HUDEP-2 (cell line): Measurements from ENCODE around the gene CEP112.

ENCODE experiments used
- DNase-seq, 76 experiments: peaks; one replicate each; lab custom pipeline; 2025; ENCODE audit not compliant: unreplicated experiment in 76 of 76; lab: John Stamatoyannopoulos, UW

Gene CEP112

DNA sequence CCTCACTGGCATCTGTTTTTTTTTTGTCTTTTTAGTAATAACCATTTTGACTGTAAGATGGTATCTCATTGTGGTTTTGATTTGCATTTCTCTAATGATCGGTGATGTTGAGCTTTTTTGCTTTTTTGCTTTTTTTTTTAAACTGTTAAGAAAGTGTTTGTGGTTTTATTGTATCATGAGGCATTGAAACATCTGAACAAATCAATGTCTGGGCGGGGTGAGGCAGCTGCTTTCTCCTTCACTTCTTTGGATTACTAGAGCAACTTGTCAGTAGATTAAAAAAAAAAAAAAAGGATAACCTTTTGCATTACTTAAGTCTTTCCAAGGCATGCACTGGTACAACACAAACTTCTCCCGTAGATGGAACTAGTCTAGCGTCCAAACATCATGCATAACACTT is 191.7 kb downstream of the CEP112 start:
- no peak for DNase-seq

DNA sequence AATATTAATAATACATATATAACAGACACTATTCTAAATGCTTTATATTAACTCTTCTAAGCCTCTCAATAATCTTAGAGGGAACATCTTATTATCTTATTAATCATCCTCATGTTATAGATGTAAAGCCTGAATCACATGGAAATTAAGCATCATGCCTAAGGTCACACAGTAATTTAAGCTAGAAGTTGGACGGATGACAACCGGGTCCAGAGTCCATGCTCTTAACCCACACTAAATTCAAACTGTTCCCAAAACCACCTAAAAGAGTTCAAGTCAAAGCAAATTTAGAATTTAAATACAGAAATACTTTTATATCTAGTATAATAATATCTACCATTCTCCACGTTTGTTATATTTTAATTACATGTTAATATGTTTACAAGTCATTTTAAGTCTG is 193.3 kb downstream of the CEP112 start:
- no peak for DNase-seq

DNA sequence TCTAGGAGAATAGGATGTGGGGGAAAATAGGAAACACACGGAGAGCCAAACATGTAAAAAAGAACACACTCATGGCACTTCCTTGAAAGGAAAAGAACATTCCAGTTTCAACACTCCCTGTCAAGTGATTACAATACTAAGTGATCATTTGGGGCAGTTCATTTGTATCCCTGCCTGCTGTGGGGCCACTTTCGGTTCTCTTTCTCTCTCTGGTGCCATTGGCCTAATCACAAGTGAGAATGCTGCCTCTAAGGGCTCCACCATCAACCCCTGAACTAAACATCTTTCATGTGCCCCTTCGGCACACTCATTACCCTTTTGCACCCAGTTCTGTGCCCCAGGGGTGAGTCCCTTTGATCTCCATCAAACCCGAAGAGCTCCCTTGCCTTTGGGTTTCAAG is 197.3 kb downstream of the CEP112 start:
- no peak for DNase-seq

DNA sequence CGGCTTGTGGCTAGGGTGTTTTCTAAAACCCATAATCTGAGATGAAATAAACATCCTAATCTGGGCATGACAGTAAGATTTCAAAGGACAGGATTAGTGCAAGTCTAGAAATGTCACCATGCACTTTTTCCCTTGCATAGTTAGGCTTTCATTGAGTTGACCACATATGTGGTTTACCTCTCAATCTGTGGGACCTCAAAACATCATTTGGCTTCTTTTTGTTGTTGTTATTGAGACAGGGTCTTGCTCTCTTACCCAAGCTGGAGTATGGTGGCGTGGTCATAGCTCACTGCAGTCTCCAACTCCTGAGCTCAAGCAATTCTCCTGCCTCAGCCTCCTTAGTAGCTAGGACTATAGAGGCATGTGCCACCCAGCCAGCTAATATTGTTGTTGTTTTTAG is 197.8 kb downstream of the CEP112 start:
- DNase-seq: no peak

DNA sequence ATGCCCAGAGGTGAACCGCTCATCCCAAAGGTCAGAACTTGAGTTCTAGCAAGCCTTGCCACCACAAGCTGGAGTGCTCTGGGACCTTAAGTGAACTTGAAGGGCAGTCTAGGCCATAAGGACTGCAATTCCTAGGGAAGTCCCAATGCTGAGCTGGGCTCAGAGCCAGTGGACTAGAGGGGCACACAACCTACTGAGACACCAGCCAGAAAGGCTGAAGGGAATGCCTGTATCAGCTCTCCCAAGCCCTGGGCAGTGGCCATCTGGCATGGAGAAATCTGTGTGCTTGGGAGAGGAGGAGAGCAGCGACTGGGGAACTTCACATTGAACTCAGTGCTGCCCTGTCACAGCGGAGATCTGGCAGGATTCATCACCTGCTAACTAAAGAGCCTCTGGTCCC is 201.3 kb downstream of the CEP112 start:
- DNase-seq: no peak

DNA sequence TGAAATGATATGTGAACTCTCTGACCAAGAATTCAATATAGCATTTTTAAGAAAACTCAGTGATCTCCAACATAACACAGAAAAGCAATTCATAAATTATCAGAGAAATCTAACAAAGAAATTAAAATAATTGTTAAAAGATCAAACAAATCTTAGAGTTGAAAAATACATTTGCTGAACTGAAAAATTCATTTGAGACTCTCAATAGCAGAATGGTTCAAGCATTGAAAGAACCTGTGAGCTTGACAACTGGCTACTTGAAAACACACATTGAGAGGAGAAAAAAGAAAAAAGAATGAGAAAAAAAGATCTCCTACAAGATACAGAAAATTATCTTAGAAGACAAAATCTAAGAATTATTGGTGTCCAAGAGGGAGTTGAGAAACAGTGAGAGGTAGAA is 203.5 kb downstream of the CEP112 start:
- DNase-seq: no peak

DNA sequence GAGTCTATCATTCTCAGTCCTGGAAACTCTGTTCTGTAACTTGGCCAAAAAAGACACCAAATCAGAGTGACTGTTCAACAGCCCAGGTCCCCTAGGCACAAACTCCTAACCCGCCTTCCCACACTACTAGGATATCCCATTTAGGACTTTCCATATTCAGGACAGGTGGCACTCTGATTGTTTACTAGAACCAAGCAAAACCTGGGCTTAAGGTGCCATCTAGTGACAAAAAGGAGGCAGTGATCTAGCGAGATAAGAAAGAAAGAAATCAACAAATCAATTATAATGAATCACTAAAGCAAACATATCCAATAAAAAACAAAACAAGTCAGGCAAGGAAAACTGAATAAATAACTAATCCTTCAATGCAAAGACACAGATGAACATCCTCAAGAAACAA is 203.9 kb downstream of the CEP112 start:
- peak in 12 of 76 experiments; percentile 0 to 26 (median 3) for DNase-seq

DNA sequence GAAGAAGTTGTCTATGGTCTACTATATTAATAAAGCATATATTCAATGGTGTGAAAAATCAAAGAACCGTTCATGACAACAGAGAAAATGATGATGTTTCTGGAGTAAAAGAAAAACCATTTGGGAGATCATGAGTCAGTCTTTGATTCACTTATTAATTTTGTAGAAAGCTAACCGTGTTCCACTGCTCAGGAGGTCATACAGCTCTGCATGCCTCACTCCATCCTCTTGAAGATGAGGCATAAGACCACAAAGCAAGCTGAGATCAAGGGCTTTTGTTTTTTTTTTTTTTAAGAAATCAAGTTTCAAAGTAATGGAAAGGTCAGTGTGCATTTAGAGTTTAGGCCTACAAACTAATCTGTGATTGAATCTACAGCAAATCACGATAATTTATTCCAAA is 206.4 kb downstream of the CEP112 start:
- no peak for DNase-seq

DNA sequence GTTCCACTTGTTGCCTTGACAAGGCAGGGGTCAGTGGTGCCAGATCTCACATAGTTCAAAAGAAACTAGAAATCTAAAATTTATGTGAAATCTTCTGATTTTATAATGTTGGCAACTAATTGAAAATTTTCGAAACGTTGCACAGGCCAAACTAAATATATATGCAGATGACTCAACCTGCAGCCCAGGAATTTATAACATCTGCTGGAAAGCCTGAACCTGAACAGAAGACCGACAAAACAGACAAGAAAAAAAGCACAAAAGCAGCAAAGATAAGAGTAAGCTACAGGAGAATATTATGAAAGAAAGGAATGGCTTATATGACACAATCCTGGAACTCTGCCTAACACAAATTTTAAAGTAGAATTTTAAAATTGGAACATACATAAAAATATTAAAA is 207.6 kb downstream of the CEP112 start:
- no peak for DNase-seq

DNA sequence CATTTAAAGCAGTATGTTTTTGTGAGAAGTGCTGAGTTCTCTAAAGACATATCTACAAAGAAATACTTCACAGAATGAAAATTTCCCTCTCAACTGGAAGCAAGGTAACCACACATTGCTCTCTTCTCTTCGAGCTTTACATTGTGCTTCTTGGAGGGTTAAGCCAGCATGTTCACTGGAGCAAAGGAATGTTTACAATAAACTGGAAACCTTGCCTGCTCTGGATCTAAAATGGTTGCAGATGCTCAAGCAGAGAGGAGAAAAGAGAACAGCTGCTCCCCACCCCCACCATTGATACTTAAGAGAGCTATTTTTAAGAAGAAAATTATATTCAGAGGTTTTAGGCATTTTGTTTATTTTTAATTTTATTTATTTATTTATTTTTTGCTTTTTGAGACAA is 213.1 kb downstream of the CEP112 start:
- DNase-seq: no peak

DNA sequence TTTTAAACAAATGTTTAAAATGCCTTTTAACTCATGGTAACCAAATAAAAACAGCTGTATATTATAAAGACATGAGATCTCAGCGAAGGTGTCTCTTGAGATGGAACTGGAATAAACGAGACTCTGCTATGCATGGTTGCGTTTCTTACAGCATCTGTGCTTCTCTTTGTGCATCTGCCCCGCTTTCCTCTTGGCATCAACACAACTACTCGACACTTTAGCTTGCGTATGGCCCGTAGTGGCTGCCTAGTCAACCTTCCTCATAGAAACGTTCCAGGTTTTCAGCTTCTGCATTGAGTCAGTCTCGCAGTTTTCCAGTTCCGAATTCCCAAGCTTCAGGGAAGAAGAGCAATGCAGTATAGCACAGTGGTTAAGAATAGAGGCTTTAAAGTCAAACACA is 214.9 kb downstream of the CEP112 start:
- no peak for DNase-seq

DNA sequence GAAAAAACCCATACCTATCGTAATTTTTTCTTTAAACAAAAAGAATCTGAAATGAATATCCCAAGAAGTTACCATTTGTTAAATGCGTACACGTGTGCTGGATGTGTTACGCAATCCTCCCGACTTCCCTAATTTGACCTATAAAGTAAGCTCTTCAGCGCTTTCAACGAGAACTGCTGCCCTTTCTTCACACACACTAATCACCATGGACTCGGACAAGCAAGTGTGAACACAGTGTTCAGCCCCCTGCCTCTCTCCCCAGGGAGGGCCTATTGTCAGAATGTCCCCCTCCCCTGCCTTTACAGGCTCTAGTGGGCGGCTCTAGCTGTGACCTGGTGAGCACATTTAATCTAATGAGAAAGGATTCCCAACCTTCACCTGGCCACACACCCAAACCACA is 216.1 kb downstream of the CEP112 start:
- no peak for DNase-seq

DNA sequence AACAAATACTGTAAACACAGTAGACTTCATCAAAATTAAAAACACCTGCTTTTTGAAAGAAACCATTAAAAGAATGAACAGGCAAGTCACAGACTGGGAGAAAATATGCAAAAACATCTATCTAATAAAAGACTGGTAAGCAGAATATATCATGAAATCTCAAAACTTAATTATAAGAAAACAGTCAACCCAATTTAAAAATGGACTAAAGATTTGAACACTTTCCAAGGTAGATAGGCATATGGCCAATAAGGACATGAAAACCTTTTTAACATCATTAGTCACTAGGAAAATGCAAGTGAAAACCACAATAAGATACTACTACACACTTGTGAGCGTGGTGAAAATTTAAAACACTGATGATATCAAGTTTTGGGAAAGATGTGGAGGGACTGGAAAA is 218.7 kb downstream of the CEP112 start:
- no peak for DNase-seq

DNA sequence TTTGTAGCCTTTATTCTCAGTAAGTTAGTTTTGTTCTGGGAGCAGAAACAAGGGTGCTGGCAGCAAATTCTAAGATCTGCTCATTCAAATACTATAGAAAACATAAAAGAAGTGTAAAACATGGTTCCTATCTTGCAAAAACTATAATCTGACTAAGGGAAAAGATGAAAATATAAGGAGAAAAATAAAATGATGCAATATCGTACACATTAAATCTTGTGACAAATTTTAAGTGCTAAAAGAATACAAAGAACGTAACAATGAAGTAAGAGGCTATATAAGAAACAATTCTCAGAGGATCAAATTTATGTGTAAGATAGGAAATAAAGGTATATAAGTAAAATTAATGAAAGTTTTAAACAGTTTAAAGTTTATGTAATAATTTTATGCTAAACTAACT is 224.6 kb downstream of the CEP112 start:
- no peak for DNase-seq

DNA sequence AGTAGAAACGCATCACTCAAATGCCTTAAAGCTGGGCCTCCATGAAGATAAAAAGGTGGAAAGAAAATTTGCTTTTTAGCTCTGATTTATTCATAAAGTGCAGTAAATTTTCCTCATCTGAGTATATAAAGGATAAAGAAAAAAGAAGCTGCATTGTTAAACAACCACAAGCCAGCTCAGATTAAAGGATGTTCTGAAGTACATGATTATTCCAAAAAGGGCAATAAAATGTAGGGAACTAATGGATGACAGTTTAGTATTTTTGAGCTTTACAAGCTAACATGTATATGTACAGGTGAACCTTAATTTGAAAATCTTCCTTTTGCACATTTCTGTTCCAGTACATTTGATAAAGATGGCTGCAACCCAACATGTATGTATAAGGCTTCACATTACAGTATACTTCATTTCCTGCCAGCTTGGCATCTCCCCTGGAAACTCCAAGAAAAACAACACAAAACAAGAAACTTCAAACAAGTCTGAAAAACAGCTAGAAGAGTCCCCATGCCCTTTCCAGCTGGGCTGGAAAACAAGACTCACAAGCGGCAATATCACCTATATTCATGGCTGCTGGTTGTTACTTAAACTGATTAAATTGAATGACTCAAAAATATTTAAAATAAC is 225.7 kb downstream of the CEP112 start:
- DNase-seq: no peak

DNA sequence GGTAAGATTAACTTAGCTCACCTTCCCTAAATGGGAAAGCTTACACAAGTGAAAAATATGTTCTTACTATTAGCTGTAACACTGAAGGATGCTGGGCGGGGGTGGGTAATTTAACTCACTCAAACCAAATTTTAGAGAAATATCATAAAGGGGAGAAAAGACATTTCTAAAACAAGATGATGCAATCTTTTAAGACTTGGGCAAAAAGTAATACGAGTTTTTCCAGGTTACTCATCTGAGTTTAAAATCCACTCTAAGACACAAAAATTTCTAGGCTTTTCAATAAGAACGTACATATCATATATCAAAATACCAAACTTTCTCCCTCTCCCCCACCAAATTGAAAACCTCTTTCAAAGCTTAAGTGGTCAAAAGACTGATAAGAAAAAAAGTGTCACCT is 228.8 kb downstream of the CEP112 start:
- no peak for DNase-seq

DNA sequence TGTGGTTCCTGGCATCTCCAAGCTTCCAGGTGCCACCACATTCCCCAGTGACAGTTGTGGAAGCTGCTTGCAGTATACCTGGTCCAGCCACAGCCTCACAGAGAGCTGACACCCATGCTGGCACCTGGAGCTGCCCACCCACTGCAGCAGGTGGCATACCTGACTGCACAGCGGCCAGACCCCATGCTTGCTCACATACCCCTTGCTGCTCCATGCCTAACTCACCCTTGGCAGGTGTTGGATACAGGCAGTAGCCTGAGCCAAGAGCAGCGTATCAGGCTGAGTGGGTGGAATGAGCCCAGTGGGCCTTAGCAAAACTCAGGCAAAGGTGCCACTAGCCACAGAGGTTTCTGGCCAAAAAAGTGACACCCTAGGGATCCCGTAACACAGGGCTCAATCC is 232.3 kb downstream of the CEP112 start:
- DNase-seq: no peak

DNA sequence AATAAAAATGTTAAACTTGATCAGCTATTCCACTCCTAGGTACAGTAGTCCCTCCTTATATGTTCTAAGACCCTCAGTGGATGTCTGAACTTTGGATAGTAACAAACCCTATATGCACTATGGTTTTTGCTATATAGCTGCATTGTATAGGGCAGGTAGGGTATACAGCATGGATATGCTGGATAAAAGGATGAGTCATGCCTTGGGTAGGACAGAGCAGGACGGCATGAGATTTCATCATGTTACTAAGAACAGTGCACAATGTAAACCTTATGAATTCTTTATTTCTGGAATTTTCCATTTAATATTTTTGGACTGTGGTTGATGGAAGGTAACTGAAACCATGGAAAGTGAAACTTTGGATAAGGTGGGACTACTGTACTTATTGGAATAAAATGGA is 235.1 kb downstream of the CEP112 start:
- DNase-seq: no peak

DNA sequence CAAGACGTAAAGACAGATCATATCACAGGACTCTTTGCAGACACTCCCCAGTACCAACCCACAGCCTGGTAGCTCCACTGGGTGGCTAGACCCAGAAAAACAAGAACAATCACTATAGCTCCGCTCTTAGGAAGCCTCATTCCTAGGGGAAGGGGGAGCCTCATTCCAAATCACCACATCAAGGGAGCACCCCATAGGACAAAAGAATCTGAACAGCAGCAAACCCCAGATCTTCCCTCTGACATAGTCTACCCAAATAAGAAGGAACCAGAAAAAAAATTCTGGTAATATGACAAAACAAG is 237.8 kb downstream of the CEP112 start:
- no peak for DNase-seq

DNA sequence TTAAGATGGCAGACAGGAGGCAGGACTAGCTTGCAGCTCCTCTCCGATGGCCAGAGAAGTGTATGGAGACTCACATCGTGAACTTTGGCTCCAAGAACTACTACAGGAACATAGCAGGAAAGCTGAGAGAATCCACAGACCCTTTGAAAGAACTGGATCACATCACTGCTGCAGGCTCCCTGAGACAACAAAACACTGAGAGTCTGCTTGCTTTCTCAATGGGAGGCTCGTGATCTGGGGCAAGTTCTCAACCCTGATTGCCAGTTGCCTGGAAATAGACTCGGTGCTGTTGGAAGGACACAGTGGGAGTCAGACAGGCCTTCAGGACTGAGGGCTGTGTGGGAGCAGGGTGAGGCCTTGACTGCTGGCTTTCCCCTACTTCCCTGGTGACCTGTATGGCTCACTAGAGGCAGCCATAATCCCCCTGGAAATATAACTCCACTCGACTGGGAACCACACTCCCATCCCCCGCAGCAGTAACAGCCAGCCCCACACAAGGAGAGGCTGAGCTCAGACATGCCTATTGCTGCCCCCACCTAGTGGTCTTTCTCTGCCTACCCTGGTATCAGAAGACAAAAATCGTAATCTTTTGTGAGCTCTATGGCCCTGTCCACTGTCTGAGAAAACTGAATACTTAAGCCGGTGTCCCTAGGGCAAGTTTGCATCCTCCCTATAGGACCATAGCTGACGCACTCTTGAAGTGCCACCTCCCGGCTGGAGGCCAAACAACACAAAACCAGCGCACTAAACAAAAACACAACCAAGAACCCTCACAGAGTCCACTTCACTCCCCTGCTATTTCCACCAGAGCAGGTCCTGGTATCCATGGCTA is 238.4 kb downstream of the CEP112 start:
- DNase-seq: no peak

DNA sequence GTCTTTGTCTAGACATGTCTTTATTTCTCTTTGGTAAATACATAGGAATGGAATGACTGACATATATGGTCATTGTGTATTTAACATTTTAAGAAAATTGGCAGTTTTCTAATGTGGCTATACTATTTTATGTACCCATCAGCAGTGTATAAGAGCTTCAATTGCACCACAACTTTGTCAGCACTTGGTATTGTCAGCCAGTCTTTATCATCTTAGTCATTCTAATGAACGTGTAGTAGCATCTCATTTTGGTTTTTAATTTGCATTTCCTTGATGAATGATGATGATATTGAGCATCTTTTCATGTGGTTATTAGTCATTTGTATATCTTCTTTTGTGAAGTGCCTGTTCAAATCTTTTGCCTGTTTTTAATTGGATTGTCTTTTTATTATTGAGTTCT is 239.3 kb downstream of the CEP112 start:
- DNase-seq: no peak

DNA sequence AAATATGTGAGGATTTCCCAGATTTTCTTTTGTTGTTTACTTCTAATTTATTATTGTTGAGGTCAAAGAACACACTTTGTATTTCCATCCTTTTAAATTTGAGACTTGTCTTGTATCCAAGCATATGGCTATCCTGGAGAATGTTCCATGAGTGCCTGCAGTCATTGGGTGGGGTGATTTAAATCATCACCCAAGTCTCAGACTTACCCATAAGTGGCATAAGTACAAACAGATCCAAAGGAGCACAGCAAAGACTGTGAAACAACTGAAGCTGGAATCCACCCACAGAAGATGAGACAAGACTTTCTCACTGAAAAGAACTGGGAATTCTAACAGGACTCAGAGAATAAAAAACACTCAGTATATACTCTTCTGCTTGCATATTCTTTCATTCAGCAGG is 239.9 kb downstream of the CEP112 start:
- no peak for DNase-seq

DNA sequence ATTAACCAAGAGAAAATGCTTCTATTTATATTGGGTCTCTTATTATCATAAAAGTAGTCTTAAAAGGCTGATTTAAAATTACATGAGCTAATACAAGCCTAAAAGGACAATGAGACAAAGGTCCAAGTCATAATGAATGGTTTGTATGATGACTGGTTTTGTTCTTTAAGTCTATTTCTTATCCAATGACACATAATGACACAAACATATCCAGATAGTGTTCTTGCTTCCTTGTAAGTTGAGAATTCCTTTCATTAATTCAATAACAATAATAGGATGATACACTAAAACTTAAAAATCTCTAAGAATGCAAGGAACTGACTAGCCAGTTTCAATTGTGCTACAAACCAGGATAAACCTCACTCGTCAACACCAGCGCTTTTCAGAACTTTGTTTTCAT is 244.1 kb downstream of the CEP112 start:
- no peak for DNase-seq
